HG03457 (cell line): ENCODE results near the gene S100A11.

Experiments
- ATAC-seq: cut with Tn5 transposase; IDR thresholded peaks from one replicate; pipeline ENCODE4 v1.9.1; 2021; ENCODE audit warnings: moderate number of reproducible peaks; ENCODE audit not compliant: unreplicated experiment

S100A11 gene

DNA sequence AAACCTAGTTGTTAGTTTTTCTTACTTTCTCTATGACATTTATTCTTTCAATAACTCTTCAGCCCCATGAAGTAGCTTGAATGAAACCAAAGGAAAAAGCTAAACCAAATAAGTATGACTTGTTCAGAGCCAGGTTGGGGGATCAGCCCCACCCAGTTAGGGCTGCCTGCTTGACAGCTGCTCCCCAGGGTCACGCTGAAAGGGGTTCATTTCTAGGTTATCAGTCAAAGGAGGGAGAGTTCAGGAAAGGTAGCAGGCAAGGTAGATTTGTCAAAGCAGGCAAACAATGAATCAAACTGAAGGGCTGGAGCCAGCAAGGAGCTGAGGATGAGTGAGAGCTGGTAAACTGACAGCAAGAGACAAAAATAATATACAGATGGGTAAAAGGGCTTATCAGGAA lies 3.1 kb upstream of the S100A11 start:
- ATAC-seq = no peak

DNA sequence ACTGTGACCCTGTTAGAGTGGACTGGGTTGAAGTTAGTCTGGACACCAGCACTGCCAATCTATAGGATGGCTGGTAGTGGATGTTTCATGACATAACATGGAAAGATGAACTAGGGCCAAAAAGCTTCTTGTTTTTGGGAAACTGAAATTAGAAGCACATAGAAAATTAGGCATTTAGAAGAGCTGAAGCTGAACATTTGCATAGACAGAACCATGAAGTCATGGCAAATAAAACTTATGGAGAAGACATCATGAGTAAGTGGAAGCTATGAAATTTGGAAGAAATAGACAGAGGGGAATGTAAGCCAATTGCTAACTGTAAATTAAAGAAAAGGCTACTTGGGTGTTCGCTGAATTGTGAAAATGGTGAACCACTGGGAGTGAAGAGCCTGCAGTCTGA lies 2.7 kb upstream of the S100A11 start:
- no peak for ATAC-seq

DNA sequence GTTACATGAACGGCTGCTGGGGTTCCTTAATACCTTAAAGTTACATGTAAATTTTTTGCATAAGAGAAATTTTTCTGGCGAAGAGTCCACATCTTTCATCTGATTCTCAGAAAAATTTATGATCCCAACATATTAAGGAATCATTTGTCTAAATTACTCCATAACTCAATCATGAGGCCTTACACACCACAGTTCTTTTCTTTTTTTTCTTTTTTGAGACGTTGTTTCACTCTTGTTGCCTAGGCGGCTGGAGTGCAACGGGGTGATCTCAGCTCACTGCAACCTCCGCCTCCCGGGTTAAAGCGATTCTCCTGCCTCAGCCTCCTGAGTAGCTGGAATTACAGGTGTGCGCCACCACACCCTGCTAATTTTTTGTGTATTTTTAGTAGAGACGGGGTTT lies 2.1 kb upstream of the S100A11 start:
- ATAC-seq = no peak

DNA sequence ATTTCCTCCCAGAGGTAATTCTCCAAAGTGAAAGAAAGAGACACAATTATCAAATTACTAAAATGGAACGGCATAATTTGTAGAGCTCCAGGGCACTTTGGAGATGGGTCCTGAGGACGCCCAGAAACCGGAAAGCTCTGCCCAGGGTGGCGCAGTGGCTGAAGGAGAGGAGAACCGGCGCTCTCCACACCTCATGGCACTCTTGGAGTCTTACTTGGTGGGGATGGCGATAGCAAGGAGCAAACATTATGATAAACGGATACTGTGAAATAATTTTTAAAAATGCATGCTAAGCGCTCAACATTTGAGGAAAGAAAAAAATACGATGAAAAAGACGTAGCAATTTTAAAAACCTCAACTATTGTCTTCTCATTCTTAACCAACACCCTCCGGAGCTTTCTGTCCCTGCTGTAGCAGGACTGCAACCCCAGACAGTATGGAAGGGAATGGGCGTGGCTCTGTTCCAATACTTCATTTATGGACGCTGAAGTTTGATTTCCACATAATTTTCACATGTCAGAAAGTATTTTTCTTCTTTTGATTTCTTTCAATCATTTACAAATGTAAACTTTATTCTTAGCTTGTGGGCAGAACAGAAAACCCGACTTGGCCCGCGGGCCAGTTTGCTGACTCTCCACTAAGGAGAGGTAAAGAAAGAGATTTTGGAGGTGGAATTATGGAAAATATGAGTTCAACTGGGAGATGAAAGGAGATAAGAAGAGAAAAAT lies 1.1 kb downstream of the S100A11 start:
- ATAC-seq = no peak

DNA sequence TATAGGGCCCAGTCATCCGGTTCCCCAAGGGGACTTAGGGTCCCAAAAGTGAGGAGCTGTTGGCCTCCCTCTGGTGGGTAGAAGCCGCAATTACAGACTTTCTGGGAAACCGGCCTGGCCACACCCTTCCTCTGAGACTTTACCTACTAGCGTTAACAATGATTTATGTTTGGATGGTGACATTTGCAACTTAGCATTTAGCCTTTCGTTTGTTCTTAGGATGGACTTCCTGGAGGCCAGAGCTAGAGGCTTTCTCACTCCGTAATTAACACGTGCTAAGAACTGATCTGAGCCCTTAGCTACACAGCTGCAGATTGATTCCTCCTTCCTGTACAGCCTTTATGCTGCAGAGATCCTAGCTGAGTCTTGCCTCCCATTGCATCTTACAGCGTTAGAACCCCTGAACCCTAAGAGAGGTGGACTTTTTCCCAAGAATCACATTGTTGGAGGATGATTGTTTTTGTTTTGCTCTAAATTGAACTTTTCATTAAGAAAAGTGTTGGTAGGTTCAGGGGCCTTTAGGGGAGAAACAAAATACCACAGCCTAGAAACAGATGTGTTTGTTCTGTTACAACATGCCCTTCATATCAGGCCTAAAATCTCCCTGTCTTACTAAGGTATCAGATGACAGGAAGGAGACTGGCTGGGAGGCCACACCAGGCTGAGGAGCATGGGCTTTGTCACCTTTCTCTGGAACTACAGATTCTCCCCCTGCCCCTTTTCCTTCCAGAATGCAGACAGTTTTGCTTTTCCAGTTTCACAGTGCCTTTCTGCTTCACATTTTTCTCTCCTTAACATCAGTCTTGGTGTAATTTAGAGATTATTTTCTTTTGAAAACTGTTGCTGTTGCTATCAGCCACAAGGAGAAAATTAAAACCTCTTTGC lies 1.9 kb downstream of the S100A11 start:
- no peak for ATAC-seq

DNA sequence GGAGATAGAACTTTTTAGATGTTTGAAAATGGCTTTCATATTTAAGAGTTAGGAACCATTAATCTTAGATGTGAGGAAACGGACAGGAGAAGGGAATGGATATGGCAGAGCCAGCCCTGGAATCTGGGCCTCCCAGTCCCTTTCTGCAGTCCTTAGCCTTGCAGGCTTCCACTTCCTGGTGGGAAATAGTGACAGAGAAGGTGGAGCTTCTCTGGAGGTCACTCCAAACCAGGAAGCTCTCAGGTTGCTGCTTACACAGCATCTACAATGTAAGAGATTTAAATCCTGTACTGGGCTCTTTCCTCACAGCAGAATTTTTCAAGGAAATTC lies 2.5 kb downstream of the S100A11 start:
- no peak for ATAC-seq

DNA sequence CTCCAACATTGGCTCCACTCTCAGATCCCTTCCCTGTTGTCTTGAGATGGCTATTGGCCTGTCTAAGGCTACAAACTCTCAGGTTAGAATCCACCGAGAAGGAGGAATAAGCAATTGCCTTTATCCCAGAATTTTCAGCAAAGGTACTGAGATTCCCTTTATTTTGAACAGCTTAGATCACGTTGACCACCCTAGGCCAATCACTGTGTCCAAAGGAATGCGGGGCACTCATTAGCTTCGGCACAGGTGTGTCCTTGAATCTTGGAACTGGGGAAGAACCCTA lies 6.9 kb downstream of the S100A11 start:
- no peak for ATAC-seq

DNA sequence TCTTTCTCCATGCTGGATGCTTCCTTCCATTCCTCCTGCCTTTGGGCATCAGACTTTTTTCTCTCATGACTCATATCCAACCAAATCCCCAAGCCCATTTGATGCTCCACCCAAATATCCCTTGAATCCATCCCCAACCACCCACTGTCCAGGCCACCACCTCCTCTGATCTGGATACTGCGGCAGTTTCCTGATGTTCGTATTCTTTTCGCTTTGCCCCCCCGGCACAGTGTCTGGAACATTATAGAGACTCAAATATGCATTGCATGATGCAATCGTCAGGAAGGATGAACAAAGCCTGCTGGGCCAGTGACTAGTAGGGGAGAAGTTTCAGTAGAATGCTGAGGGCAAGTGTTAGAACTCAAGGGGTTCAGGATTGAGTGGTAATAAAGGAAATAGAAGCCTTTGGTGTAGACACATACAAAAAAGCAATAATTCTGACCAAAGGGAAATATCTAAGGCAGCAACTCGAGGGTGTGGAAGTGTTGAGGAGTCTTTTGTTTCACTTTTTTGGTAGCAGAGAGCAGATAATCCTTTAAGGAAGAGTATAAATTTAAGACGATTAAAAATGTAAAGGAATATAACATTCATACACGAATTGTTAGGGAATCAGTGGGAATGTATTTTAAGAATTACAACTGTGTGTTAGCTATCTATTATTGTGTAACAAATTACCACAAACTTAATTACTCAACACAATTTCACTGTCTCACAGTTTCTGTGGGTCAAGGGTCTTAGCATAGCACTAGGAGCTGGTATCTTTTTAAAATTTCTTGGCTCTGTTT lies 7.5 kb downstream of the S100A11 start:
- ATAC-seq = no peak

DNA sequence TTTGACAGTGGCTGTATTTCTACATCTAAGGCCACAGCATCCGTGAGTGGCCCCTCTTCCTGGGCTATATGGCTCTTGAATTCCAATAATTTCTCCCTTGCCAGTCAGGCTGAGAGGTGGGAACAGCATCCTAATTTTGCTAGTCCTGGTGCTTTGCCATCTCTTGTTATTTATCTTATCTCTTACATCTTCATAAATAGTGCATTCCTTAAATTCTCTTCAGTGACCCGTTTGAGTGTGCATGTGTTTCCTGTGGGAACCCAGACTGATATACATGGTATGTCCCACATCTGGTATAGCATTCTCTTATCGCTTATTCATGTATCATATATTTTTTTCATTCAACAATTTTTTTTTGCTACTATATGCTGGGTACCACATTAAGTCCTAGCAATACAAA lies 9.9 kb downstream of the S100A11 start:
- no peak for ATAC-seq

DNA sequence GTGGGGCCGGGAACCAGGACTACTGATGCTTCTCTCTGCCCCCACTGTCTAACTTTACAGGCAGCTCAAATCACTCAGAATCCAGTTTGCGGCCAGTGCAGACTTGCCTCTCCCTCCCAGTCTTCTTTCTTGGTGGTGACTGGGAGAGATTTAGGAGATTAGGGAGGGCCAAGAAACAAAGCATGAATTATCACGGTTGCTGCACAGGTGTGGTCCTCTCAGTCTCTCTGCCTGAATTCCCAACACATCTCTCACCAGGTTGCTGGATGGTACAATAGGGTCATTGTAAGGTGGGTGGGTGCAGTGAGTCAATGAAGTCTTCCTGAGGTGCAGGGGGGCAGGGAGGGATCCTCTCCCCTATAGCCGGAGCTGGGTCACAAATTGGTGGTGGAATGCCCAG lies 12.6 kb downstream of the S100A11 start:
- no peak for ATAC-seq

DNA sequence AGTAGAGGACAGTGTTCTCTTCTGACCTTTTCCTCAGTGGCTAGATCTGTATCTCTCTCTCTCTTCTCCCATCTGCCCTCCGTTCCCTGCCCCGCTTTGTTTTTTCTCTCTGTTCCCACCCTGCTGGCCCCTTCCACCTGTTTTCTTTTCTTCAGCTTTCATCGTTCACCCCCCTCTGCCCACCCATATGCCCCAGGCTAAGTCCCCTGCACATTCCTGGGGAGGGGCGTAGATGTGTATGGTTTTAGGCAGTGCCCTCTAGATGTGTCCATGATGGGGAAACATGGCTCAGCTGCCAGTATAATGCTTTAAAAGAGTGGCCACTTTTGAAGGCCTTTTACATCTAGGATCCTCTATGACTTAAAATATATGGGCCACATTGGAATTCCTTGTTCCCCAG lies 13.6 kb downstream of the S100A11 start:
- no peak for ATAC-seq

DNA sequence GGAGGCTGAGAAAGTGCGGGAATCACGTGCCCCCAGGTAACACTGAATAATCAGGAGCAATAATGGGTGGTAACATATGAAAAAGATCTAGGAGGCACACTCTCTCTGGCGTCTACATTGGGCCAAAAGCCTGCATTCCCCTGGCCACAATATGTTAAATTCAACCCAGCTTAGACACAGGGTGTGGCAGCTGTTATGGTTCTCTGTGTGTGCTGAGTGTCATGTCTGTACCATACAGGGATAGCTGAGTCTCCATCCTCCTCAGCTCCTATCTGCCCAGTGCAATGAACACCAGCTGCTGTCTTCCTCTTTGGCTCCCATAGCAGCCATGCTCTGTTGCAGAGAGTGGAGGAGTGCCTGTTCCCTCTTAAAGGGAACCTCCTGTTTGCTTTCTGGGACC lies 14.3 kb downstream of the S100A11 start:
- no peak for ATAC-seq

DNA sequence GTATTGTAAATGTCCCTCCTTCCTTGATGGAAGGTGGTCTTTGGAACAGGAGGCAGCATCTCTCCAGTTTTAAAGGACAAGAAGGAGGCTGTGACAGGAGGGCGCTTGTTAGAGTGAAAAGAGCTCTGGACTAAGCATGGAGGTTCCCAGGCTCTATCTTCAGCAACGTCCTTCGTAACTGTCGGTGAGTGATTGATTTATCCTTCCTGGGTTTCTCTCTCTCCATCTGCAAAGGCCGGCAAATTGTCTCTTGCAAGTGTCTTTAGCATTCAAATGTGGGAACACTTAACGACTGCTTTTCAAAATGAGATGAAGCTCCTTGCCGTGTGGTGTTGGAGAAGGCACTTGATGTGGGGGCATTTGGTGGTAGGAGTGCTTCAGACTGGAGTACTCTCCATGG lies 15.2 kb downstream of the S100A11 start:
- no peak for ATAC-seq

DNA sequence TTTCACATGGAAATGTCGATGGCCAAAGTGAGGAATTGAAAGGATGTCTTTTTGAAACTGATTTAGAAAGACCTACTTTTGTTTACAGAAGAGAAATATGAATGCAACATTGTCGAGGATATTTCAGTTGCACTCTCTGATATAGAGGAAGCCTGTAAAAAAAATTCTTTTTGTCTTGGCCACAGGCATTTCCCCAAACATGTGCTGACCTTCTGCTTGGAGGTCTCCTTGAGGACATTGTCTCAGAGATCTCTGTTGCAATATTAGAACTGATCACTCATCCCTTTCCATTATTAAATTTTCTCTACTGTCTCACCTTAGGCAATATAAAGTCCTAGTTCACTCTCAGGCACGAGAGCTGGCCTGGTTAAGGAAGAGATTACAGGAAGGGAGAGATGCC lies 16.0 kb downstream of the S100A11 start:
- no peak for ATAC-seq

DNA sequence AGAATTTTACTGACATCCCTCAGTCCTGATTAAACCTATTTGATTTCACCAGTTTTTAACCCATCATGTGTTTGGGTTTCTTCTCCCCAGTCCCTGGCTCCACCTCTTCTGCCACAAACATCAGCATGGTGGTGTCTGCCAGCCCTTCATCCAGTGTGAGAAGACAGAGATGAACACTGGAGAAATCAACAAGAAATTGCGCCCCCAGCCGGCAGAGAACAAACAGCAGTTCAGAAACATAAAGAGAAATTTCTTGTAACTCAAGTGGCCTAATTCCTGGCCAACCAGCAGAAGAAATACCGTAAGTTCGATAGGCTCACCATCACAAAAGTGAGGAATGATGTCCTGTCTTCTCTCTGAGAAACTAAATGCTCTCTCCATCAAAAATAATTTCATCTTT lies 18.3 kb downstream of the S100A11 start:
- no peak for ATAC-seq

DNA sequence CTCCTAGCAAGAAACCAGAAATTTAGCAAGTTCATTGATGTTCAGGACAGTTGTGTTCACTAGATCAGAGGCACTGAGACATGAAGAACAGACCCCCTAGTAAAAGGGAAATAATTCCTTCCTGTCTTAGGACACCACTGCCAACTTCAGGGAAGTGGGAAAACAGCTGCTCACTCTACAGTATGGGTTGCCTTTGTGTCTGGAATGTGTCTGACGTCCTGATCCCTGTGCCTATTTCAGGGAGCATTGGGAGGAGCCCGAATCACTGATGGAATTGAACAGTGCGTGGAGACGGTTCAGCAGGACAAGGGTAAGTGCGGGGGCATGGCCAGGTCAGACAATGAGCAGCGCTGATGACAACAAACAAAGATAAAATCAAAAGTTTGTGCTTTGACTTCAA lies 21.0 kb downstream of the S100A11 start:
- ATAC-seq = no peak

DNA sequence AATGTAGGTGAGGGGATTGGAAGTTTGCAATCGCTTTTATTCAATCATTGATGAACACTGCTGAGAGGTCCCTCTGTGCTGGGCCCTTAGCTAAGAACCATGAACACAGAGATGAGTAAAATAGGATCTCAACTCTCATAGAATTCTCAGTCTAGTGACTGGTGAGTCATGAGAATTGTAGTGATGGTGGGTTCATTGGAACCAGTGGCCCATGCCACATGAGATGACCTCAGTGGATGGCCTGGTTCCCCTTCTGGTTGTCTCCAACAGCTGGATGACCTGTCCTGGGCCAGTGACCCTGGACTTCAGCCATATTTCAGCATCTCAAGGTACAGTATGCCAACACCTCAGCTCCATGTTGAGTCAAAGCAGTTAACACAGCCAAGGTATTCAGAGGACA lies 21.9 kb downstream of the S100A11 start:
- no peak for ATAC-seq

DNA sequence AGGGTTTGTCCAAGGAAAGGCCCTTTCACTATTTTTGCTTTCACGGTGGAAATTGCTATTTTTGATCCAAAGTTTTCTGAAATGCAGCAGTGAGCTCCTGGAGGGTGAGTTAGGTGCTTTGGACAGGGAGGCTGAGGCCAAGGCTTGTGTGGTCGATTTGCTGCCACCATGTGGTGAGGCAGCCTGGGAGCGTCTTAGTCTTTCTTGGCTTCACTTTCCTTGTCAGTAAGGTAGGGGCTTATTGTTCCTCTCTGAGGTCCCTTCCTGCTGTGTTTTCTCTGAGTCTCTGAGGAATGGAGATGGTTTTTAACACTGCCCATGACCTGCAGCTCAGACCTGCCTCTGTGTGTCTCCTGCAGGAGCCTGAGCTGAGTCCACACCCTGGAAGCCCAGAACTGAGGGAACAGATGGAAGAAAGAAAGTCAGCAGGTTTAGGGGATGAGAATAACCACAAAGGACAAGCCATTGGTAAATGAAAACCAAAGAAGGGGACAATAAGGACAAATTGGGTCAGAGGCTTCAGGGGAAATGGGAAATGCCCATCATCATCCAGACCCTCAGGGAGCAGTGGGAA lies 23.1 kb downstream of the S100A11 start:
- no peak for ATAC-seq

DNA sequence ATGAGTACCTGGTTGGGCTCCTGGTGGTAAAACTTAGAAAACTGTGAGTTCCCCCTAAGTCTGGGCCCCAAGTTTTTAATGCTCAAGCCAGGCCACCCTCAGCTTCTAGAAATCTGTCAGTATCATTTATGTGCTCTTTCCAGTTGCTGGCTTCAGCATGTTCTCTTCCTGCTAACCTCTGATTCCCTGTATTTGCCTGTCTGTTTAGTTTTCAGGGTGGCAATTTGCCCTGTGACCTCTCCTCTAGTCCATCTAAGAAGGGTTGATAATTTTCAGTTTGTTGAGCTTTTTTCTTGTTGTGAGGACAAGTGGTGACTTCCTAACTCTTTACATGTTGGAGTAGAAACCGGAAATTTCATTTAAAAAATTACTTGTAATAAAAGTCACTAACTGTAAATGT lies 27.1 kb downstream of the S100A11 start:
- ATAC-seq = no peak

DNA sequence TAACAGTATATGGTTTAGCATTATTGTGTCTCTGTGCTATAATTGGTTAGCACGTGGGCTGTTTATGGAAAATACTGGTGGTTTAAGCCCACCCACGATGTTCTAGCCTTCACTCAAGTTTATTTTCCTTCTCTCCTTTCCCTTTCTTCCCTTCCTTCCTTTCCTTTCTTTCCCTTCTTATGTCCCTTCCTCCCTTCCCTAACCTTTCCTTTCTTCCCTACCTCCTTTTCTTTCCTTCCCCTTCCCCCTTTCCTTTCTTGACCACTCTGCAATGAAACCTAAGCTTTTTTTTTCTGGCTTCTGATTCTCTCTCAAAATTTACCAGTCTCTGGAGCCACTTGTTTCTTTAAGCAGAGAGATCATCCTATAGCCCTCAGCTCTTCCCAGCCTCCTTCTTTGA lies 29.8 kb downstream of the S100A11 start:
- ATAC-seq = no peak

DNA sequence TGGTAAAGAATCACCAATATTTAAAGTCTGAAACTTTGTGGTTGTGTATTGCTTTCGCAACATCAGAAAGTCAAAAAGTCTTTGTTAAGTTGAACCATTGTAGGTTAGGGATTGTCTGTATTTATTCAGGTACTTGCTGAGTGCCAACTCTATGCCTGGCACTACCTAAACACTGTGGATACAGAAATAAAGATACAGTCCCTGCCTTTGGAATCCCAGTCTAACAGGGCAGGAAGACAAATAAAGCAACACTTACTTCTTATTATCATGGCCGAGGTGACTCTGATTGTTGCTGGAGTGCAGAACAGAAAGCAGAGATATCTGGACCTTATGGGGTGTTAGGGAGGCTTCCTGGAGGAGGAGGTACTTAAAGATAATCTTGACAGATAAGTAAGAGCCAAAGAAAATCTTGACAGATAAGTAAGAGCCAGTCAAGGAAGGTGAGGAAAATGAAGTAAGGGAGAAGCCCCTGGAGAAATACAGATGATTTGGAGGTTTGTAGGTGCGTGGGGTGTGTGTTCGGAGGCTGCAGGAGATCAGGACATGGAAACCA lies 31.4 kb downstream of the S100A11 start:
- ATAC-seq = no peak
